Endodermal cell (in vitro differentiated cells): Measurements from ENCODE around the gene TXNDC12. TPM values are rescaled to one million over a fixed set of nuclear protein-coding genes. Genes with fewer than 3 reads are reported as not detected.
A peak's percentile ranks its signal among the peaks of the same experiment; 100 is the strongest.

Experiments used
- DNase-seq: peaks from one replicate; pipeline ENCODE4 v3.0.0-alpha.2; 2017
- H3K27ac ChIP-seq: 2 replicates; pipeline ENCODE4 v1.5.1; 2013; ENCODE audit warnings: mild to moderate bottlenecking, low read depth, low read length, moderate library complexity
- H3K27me3 ChIP-seq: 2 replicates; pipeline ENCODE4 v1.6.1; 2013; ENCODE audit warnings: mild to moderate bottlenecking, low read length, moderate library complexity; ENCODE audit not compliant: insufficient read depth, control insufficient read depth, poor library complexity, severe bottlenecking
- H3K36me3 ChIP-seq: 2 replicates; pipeline ENCODE4 v1.7.0; 2013; ENCODE audit warnings: mild to moderate bottlenecking, low read length, moderate library complexity; ENCODE audit not compliant: control insufficient read depth, insufficient read depth
- H3K4me1 ChIP-seq: one replicate; pipeline ENCODE4 v1.7.0; 2013; ENCODE audit warnings: low read length; ENCODE audit not compliant: control insufficient read depth, insufficient read depth
- H3K4me3 ChIP-seq: 2 replicates; pipeline ENCODE4 v1.5.1; 2013; ENCODE audit warnings: mild to moderate bottlenecking, low read length, moderate library complexity
- H3K9ac ChIP-seq: 2 replicates; pipeline ENCODE4 v1.6.1; 2013; ENCODE audit warnings: mild to moderate bottlenecking, low read length, moderate library complexity; ENCODE audit not compliant: poor library complexity, severe bottlenecking; ENCODE audit errors: extremely low read depth
- H3K9me3 ChIP-seq: 2 replicates; pipeline ENCODE4 v1.6.1; 2013; ENCODE audit warnings: mild to moderate bottlenecking, low read length, moderate library complexity; ENCODE audit not compliant: control insufficient read depth
- H3K27ac Mint-ChIP-seq: 2 replicates; pipeline ENCODE4 v1.8.0; 2020; ENCODE audit warnings: mixed read lengths
- H3K27me3 Mint-ChIP-seq: 2 replicates; pipeline ENCODE4 v1.8.0; 2021; ENCODE audit warnings: mild to moderate bottlenecking, mixed read lengths; ENCODE audit not compliant: insufficient read depth
- H3K36me3 Mint-ChIP-seq: 2 replicates; pipeline ENCODE4 v1.8.0; 2020; ENCODE audit warnings: low read depth, mixed read lengths
- H3K4me1 Mint-ChIP-seq: 2 replicates; pipeline ENCODE4 v1.8.0; 2020; ENCODE audit warnings: mixed read lengths
- H3K4me3 Mint-ChIP-seq: 2 replicates; pipeline ENCODE4 v1.8.0; 2020; ENCODE audit warnings: mild to moderate bottlenecking, moderate library complexity, mixed read lengths
- H3K9me3 Mint-ChIP-seq: 2 replicates; pipeline ENCODE4 v1.8.0; 2020; ENCODE audit warnings: mild to moderate bottlenecking, mixed read lengths
- WGBS, 2 experiments: methylation state at CpG; one replicate each; pipeline versions ENCODE4 v1.1.5 to v1.1.7; 2013; ENCODE audit warnings: missing lambda C conversion rate in 2 of 2, mixed read lengths in 1 of 2; ENCODE audit not compliant: insufficient coverage in 1 of 2, insufficient read length in 1 of 2; 5-methylcytosine and 5-hydroxymethylcytosine counted together
- long read RNA-seq, 4 experiments: library from polyadenylated mRNA in 2 of 4; library from RNA in 1 of 4; library from capped mRNA in 1 of 4; stranded (forward) in 3 of 4; unstranded in 1 of 4; transcript quantifications; one replicate each; pipeline ENCODE4 v2.0.0, GENCODE V29; 2020 to 2021; ENCODE audit warnings: inconsistent platforms in 1 of 4
- polyA plus RNA-seq, 2 experiments: library from polyadenylated mRNA; stranded (reverse); fragments of 50-300 nt; gene quantifications; one replicate each; pipeline ENCODE4 v1.2.3, GENCODE V29; 2013
- total RNA-seq, 2 donors: library from RNA; stranded (reverse); fragmentation: NEBNext Ultra II Directional in 1 of 2; extraction: Animal tissue kit (Norgen Biotek cat#: 25700) in 1 of 2; gene quantifications; 2 replicates in 1 of 2; 3 replicates in 1 of 2; pipeline ENCODE4 v1.2.1, GENCODE V29; 2021
- TF ChIP-seq, protein P1 (sequence below): fragments of 200-600 bp; sonication (generic); conservative IDR thresholded peaks from 2 replicates; pipeline ENCODE4 v1.5.0; 2021; ENCODE audit warnings: antibody characterized with exemption, mild to moderate bottlenecking

Gene TXNDC12
- total RNA-seq = 10 to 100 TPM; 77.2 to 99.6 TPM
- 74.0 TPM for polyA plus RNA-seq (2013, experiment 1 of 2)
- polyA plus RNA-seq (2013, experiment 2 of 2) = 65.5 TPM
- long read RNA-seq, experiment 1, transcript TXNDC12-201 (7 exons, 2,396 nt) = major isoform, 61 of 82 reads
- long read RNA-seq, experiment 1, partial matches to known transcripts = 4 of 82 reads
- long read RNA-seq, experiment 1, other reads (novel, unspliced or antisense) = 17 of 82 reads
- long read RNA-seq, experiment 2, transcript TXNDC12-201 (7 exons, 2,396 nt) = major isoform, 179 of 185 reads
- long read RNA-seq, experiment 2, partial matches to known transcripts = 3 of 185 reads
- long read RNA-seq, experiment 2, other reads (novel, unspliced or antisense) = 3 of 185 reads
- long read RNA-seq, experiment 3, transcript TXNDC12-205 (3 exons, 1,020 nt) = minor isoform, 5 of 392 reads
- long read RNA-seq, experiment 3, transcript TXNDC12-201 (7 exons, 2,396 nt) = major isoform, 376 of 392 reads
- long read RNA-seq, experiment 3, partial matches to known transcripts = 4 of 392 reads
- long read RNA-seq, experiment 3, other reads (novel, unspliced or antisense) = 6 of 392 reads
- long read RNA-seq, experiment 4, transcript TXNDC12-201 (7 exons, 2,396 nt) = major isoform, 235 of 236 reads
- long read RNA-seq, experiment 4, partial matches to known transcripts = 0 of 236 reads
- long read RNA-seq, experiment 4, other reads (novel, unspliced or antisense) = 1 of 236 reads

DNA sequence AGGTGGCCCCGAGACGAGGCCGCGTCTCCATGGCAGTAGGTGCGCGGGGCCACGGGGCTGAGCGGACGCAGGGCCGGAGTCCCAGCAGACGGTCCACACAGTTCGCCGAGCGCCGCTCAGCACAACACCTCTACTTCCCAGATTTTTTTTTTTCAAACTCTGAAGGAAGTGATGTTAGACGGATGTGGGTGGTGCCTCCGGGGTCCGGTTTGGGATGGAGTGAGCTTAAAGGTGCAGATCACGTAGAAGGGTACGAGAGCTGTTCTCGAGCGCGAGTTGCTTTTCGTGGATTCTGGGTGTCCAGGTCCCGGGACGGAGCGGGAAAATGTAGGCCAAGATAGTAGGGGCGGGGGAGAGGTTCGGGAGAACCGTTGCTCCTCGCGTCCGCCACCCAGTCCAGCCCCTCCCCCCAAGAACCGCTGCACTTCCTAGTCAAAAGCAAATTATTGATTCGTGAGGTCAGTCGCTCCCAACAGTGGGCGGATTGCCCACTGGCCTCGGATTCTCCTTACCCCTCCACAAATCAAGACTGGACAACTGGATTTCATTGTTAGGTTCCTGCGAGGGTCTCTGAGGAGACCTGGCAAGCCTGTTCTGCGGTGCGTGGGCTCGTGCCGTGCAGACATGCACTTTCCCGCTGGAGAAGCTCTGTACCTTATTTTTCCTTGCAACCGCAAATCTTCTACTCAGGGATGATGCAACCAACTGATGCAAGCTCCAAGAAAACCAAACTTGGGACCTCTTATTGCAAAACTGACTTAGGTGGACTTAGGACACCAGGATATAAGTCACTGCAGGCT is at the start of gene TXNDC12:
TSS of gene TXNDC12 (minus strand) at position 126 of the 800 bp plus-strand sequence. CDS start at position 31, 95 bp downstream.
- TF ChIP-seq, protein P1, sequence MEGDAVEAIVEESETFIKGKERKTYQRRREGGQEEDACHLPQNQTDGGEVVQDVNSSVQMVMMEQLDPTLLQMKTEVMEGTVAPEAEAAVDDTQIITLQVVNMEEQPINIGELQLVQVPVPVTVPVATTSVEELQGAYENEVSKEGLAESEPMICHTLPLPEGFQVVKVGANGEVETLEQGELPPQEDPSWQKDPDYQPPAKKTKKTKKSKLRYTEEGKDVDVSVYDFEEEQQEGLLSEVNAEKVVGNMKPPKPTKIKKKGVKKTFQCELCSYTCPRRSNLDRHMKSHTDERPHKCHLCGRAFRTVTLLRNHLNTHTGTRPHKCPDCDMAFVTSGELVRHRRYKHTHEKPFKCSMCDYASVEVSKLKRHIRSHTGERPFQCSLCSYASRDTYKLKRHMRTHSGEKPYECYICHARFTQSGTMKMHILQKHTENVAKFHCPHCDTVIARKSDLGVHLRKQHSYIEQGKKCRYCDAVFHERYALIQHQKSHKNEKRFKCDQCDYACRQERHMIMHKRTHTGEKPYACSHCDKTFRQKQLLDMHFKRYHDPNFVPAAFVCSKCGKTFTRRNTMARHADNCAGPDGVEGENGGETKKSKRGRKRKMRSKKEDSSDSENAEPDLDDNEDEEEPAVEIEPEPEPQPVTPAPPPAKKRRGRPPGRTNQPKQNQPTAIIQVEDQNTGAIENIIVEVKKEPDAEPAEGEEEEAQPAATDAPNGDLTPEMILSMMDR = no peak
- peak within 1 kb of the TSS; percentile 96 for H3K4me3 Mint-ChIP-seq
- peak within 1 kb of the TSS; percentile 97 for H3K4me3 ChIP-seq
- peak within 1 kb of the TSS; percentile 82 for H3K9ac ChIP-seq
- H3K9me3 ChIP-seq = no peaks in the 10 kb centered on the region
- peaks cover 23% of the 10 kb centered on the region for H3K36me3 ChIP-seq
- H3K27ac ChIP-seq = peak within 1 kb of the TSS; percentile 96
- H3K4me1 ChIP-seq = no peaks in the 10 kb centered on the region
- peaks cover 34% of the 10 kb centered on the region for H3K36me3 Mint-ChIP-seq
- H3K9me3 Mint-ChIP-seq = no peaks in the 10 kb centered on the region
- DNase-seq = peak; percentile 92
- peaks cover 26% of the 10 kb centered on the region for H3K4me1 Mint-ChIP-seq
- no peaks in the 10 kb centered on the region for H3K27me3 ChIP-seq
- no peaks in the 10 kb centered on the region for H3K27me3 Mint-ChIP-seq
- peak within 1 kb of the TSS; percentile 98 for H3K27ac Mint-ChIP-seq
- 0% methylated on average over 10 to 45 of the region's 45 CpGs for WGBS, 2 experiments

DNA sequence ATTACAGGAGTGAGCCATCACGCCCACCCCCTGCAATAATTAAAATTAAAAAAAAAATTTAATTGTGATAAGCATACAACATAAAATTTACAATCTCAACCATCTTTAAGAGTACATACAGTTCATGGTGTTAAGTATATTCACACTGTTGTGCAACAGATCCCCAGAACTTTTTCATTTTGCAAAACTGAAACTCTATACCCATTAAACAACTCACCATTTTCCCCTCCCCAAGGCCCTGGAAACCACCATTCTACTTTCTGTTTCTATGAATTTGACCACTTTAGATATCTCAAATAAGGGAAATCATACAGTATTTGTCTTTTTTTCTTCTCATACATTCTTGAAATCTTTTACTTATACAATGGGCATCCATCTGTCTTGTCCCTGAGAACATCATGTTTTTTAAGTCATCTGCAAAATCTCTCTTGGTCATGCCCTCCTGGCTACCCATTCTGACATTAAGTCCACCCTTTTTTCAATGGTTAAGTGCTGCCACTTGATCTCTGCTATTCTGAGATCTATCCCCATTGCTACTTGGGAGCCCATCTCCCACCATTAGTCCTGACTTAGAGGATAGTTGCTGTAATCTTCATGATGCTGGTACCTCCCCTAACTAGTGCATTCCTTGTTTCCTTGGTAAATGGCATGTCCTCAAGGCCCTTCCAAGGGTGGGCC is 47.5 kb upstream of the TXNDC12 start:
- Histone ChIP-seq H3K36me3 (no peaks in the 10 kb centered on the region), H3K27me3 (no peaks in the 10 kb centered on the region), H3K27ac (no peak overlapping the region), H3K9ac (no peak overlapping the region), H3K4me1 (no peaks in the 10 kb centered on the region), H3K9me3 (no peaks in the 10 kb centered on the region), H3K4me3 (no peak overlapping the region)
- Mint-ChIP-seq H3K36me3 (no peaks in the 10 kb centered on the region), H3K9me3 (no peaks in the 10 kb centered on the region), H3K4me3 (no peak overlapping the region), H3K27me3 (no peaks in the 10 kb centered on the region), H3K4me1 (peaks cover 9% of the 10 kb centered on the region), H3K27ac (no peak overlapping the region)
- TF ChIP-seq, protein P1 = no peak
- 83% methylated on average over 1 of the region's 1 CpG; no CpG with 5 or more reads in 1 of the 2 experiments for WGBS, 2 experiments
- DNase-seq = no peak
